Activated CD8-positive, alpha-beta memory T cell treated with anti-CD3 and anti-CD28 coated beads for 24 hours (primary cell): ENCODE results near the gene MID1.

ENCODE experiments used
- DNase-seq: peaks from one replicate; pipeline ENCODE4 v3.0.0-alpha.2; 2020

The MID1 gene, protein sequence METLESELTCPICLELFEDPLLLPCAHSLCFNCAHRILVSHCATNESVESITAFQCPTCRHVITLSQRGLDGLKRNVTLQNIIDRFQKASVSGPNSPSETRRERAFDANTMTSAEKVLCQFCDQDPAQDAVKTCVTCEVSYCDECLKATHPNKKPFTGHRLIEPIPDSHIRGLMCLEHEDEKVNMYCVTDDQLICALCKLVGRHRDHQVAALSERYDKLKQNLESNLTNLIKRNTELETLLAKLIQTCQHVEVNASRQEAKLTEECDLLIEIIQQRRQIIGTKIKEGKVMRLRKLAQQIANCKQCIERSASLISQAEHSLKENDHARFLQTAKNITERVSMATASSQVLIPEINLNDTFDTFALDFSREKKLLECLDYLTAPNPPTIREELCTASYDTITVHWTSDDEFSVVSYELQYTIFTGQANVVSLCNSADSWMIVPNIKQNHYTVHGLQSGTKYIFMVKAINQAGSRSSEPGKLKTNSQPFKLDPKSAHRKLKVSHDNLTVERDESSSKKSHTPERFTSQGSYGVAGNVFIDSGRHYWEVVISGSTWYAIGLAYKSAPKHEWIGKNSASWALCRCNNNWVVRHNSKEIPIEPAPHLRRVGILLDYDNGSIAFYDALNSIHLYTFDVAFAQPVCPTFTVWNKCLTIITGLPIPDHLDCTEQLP

DNA sequence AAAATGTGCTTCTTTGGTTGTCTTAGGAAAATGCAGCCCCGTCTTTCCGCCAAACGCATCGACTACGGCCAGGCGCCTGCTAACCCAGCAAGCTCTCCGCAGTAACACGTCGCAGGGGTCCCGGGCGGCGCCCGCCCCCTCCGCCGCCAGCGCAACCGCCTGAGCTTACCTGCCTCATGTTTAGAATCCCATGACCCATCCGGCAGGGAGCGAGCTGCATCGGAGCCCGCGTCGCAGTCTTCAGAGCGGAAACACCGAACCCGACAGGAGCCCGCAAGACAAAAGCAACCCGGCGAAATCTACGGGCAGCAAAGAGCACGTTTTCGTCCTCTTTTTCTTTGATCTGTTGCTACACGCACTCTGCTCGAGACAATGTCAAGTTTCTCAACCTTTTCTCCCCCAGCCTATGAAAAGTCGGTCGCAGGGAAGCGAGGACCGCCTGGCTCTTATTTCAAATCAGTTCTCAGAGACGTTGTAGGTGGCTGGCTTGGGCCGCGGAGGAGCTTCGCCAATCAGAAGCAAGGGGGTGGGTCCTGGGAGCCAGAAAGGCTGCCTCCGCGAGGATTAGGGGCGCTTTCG is at the start of gene MID1:
Gene MID1, minus strand, starts transcription at position 465 of the 579 bp plus-strand sequence. CDS start 53,038 bp downstream, outside the sequence.
- no peak for DNase-seq

DNA sequence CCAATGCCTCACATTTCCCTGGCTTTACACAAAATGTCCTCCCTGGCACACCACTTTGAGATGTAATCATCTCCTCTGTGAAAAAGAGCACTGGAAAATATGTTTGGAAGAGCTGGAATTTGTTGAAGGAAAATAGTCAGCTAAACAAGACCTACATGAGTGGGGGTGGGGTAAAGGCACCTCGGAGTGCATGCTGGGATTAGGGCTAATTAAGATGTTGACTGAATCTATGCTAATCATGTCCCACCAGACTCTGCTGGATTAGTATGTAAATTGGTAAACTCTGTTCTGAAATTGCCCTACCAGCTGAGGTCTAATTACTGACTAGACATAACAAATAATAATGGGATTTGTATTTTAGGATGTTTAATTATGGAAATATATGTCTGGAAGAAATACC is 46.8 kb upstream of the MID1 start:
- no peak for DNase-seq

DNA sequence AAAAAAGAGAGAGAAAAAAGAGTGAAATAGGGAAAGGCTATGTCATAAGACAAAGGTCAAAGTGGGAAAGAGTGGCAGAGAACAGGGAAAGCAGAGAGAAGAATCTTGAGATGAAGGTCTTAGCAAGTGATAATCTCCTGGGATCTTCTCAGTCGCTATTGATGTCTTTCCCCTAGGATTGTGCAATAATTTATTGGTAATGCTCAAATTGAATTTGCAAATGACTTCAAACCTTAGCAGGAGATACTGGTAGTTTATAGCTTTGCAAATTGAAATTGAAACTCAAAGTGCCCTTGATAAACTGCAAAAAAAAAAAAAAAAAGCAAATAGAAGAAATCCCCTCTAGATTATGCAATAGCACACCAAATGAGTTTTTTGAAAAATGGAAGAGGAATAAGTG is 45.7 kb upstream of the MID1 start:
- no peak for DNase-seq

DNA sequence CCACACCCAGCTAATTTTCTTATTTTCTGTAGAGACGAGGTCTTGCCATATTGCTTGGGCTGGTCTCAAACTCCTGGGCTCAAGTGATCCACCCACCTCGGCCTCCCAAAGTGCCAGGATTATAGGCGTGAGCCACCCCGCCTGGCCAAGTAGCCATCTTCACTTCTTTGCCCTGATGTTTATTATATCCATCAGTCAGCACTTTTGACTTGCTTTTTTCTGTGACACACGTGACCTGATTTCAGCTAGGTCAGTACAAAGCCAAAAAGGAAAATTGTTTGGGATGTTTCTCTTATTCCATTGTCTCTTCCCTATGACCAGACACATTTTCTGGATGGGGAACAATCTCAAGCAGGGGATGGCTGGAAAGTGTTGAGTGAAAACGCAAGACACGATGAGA is 45.3 kb upstream of the MID1 start:
- no peak for DNase-seq

DNA sequence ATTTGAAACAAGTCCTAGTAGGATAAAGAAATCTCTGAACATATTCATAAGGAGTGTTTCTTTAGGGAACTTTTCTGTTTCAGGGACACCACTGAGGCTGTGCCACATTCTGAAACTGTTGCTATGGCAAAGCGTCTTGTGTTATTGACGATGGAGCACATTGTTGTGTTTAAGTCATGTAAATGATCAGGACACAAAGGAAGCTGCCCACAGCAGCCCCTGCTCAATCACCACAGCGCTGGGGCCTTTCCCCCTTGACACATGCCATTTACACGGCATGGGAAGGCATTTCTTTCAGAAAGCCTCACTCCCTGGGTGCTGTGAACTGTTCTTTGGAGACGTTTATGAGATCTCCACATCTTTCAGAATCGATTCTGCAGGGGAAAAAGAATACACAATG is 39.8 kb upstream of the MID1 start:
- no peak for DNase-seq

DNA sequence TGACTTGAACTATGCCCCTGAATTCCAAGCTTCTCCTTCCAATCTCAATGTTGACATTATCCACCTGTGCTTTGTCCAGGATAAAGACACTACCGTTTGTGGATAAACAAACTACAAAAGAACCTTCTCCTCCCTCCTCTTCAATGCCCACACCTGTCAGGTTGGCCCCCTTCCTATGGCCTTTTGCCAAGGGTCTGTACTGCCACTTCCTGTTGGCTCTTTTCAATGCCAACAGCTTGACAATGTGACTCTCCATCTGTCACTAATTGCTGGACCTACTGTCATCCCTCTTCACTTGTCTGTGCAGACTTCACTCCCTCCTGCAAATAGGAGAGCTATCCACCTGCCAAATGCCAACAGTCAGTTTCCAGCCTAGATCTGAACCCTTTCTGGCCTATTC is 35.8 kb upstream of the MID1 start:
- no peak for DNase-seq

DNA sequence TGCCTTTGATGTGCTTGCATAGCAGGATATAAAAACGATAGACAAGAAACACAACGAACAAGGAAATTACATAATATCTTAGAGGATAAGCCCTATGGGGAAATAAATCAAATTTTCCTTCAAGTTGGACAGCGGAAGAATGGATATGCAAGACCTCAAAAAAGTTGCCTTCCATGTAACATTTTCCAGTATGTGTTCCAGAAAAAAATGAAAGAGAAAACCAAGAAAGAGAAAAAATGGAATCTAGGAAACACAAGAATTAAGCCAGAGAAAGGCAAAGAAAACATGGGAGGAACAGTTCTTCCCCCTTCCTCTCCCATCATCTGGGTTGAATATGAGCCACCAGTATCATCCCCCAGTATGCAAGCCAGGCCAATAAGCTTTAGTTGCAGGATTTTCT is 34.6 kb upstream of the MID1 start:
- DNase-seq, result no peak

DNA sequence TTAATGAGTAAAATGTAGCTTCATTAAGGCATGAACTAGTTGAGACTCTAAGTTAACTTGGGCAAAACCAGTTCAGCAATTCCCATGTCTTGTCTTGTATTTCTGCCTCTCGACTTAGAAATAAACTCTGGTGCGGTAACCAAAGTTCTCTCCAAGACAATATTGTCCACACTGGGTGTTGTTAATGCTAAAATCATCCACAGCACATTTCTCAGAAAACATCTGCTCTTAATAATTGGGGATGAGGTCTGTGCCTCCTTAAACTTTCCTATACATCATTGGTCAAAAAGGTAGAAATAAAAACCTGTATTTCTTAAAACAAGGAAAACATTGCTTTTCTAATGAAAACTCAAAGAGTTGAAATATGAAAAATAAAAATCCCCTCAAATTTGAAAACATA is 32.9 kb upstream of the MID1 start:
- no peak for DNase-seq

DNA sequence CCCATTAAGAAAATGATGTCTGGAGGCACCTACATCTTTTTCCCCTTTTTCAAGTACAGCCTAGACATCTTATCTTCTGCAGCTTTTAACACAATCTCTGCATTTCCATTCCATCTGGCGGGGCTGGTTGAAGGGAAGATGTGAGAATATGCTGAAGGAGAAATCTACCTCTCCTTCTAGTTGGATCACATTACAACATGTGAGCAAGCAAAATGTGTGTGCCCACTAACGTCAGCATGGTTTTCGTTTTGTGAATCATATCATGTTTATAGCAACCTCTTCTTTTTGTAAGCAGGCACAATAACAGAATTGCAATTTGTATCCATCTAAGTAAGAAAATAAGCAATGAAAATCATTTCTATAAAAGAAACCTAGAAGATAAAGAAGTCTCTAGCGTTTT is 28.9 kb upstream of the MID1 start:
- no peak for DNase-seq

DNA sequence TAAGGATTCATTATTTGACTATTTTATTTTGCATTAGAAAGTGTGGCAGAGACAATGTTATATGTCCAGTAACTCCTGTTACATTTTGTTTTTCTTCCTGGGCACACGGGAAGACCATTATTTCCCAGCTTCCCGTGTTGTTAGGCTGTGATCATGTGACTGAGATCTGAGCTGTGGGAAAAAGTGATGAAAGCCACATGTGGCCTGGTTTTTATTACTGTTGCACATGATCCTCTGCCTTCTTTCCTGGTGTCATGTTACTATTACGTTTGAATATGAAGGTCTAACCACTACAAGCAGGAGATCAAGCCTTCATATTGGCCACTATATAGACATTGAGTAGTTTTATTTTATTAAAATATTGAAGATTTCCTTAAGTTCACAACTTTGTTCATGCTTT is 28.2 kb upstream of the MID1 start:
- no peak for DNase-seq

DNA sequence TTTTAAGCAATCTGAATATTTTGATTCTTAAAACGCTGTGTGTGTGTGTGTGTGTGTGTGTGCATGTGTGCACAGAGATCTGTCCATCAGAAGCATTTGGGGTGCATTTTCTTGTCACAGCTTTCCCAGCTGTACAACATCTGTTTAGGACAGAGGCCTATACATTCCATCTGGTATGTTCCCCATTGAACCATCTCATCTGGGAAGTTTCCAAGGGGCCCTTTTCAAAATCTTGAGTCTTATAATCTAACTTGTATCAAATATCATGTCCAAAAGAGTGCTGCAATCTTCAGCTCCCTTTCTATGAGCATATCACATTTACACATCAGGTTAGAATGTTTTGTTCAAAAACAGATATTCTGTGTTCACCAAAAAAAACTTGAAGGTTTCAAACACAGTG is 16.5 kb upstream of the MID1 start:
- no peak for DNase-seq

DNA sequence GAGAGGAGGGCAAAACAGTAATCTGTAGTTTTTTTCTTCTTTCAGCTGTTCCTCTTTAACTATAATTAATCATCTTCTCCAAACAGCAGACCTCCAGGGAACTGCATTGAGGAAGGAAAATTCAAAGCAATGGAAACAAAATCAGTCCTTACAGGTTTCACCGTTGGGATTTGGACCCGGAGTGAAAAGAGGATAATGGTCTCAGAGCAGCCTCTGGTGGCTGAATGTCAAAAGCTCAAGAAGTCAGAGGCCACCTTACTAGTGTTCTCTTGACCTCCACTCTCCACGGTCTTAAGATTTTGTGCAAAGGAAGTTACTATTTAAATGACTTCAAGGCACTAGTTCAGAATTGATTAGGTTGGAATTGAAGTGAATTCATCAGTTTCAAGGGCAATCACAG is 16.0 kb upstream of the MID1 start:
- DNase-seq, result no peak

DNA sequence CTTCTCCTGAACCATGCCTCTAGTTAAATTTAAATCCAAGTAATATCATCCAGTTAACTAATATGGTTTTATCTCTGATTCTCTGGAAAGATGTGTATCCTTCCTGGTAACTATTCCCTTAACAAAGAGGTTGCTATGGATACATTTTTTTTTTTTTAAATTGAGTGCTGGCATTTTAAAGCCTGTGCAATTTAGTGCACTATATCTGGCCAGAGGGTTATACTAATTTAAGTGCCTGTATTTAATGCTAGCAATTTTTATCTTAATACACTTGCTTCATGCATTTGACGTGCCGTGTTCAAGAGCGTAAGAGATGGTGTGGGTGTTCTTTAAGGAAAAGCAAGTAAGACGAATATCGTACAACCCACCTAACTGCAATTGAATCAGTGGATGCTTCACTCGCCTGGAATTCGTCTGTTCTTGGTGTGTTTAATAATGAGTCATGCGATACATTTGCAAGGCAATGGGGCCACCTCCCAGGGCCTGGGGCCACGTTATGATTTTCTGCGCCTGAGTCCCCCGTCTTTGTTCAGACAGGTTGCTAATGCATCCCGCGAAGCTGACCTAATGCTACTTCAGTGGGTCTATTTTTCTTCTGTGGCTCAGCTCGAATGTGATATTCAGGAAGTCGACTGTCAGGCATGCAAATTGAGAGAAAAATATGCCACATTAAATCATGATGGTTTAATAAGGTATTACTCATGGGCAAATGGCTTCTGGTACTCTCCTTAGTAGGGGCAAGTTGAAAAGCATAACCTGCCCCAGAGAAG is 14.2 kb upstream of the MID1 start:
- DNase-seq, result no peak

DNA sequence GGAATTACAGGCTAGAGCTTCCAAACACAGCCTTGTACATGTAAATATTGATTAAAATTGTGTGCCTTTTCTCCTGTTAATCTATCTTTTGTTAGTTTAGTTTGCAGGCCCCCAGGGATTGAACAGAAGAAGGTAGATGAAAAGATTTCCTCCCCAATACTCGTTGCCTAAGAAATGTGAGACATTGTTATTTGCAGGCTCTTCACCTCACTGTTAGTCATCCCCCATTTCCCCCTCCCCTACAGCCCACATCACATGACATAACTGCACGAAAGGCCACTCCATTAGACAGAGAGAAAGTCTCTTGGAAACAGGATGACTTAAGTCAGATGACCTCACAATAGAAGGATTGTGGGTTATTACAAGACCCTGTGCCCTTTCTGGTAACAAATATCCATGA is 13.3 kb upstream of the MID1 start:
- DNase-seq, result no peak

DNA sequence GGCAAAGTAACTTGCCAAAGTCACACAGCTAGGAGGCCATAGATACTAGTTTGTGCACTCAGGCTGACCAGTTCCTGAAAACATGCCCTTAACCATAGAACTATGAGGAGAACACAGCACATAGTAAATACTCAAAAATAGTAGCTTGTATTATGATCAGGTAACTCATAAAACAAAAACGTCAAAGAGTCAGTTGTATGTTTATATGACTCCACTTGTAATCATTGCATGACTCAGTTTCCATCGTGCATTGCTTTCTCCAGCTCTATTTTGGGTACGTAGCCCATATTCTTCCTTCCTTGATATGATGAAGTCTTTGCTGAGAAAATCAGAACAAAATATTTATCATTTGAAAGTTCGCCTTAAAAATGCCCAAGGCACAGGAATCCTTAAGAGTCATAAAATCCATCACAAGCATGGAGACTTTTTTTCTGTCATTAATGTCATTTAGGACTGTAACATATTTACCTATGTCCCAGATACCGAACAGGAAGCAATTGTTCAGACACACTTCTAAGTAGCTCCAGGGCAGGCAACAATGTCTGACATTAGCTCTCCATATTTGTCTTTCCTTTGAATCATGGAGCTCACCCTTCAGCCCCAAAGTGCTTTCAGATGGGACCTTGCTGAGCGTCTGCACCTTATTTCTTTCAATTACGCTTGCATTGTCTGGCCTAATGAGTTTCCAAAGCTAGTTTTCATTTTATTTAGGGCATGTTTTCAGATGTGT is 11.2 kb upstream of the MID1 start:
- DNase-seq, result no peak

DNA sequence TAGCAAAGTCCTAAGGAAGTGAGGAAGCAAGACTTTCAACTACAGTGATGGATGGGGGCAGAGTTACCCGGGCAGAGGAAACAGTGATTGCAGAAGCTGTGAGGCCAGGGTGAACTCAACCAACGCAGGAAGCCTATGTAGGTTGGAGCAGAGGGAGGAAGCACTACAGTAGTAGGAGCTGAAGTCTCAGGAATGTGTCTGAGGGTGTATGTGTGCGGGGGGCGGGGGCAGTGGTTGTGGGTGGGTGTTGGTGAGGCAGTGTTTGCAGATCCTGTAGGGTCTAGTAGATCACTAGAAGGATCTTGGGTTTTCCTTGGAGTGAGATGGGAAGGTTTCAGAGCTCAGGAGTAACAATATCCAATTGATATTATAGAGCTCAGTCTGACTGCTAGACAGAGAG is 9.9 kb upstream of the MID1 start:
- no peak for DNase-seq

DNA sequence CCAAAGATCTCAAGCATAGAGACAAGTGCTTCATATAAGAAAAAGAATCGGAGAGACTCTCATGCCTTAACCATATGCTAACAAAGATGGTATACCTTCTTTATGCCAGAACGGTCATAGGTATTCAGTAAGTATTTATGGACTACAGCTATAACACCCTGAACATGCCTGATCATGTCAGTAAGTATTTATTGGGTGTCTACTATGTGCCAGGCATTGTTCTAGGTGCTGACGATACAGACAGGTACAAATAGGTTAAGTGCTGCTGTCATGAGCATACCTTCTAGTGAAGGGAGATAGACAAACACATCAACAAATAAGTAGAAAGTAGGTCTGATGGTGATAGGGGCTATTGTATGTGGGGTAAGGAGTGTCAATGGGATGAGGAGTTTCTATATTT is 9.5 kb upstream of the MID1 start:
- no peak for DNase-seq

DNA sequence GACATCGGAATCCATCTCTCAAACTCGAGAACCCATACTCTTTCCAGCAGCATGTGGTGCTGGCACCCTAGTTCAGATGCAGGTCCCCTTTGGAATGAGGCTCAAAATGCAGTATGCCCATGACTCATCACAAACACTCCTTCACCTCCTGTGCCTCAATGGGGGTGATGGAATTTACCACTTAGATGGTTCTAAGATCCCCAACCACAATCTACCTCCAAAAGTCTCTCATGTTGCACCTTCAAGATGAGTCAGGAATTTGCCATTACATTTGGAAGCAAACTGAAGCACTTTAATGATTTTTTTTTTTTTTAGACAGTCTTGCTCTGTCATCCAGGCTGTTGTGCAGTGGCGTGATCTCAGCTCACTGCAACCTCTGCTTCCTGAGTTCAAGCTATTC is 8.5 kb upstream of the MID1 start:
- DNase-seq, result no peak

DNA sequence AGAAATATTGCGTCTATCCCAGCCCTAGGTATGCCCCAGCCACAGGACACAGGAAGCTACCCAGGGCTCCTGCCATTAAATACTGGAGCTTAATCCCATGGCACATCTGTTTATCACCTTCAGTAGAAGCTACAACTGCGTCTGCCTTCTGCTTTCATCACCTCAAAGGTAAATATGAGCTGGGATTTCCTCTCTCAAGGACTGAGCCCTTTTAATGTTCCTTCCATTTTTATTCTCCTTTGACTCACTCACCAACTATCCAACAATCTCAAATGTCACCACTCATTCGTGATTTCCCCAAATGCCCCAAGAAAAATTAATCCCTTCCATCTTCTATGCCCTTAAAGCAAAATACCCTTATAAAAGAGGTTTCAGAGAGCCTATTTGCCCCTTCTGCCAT is 1.8 kb upstream of the MID1 start:
- no peak for DNase-seq

DNA sequence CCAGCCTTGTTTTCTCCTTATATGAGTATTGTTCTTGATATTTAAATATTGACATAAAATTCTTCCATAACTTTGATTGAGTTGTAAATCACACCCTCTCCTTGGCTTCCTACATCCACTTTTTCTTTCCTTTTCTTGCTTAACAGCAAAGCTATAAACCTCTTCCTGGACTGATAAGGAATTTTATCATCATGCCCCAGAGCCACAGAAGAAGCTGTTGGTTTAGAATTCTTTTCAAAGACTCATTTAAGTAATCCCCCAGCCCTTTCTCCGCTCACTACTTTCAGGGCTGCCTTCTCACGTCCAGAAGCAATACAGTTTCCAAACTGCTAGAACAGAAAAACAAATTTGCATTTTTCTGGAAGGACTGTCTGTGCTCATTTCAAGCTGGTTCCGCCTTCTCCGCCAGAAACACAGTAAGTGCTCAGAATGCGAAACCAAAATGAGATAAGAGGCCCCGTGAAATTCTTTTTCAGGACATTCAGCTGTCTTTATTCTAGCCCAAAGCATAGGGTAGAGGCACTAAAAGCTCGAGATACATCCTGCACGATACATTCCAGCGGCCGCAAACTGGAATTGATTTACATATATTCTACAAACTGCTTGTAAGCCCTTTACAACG is 849 bp downstream of the MID1 start:
- no peak for DNase-seq

DNA sequence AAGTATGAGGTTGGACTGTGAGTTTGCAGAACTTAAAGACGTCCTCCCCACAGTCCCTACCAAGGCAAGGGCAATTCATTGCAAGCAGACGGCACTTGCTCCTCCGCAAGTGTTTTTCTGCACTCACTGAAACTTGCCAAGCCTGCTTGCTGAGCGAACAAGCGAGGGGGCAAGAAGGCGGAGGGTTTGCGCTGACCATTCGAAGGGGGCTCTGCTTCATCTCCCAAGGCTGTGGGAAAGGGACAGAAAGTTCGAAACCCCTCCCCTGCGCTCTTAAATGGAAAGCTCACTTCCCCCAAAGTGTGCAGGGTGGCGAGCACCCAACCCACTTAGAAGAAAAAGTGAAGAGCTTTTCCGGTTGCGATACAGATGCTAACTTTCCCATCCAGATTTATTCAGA is 1.4 kb downstream of the MID1 start:
- DNase-seq, result no peak

DNA sequence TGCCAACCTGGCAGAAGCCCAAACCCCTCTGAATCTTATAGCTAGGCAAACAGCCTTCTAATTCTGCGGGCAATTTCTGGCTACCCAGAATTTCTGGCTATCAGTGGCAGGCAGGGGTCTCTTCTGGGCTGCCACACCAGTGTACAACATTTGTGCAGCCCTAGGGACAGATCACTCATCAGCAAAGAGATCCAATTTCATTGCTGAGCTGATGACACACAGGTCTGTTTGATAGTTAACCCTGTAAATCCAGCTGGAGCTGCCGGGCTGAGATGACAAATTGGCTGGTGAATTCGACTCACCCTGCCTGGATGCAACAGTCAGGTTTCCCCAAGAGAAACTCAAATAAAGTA is 2.4 kb downstream of the MID1 start:
- DNase-seq, result no peak
